Glutamatergic neuron (in vitro differentiated cells): ENCODE data around the gene MMD2. TPM values are rescaled to one million over a fixed set of nuclear protein-coding genes. Genes with fewer than 3 reads are reported as not detected.

ENCODE experiments used
- DNase-seq: peaks from one replicate; pipeline ENCODE4 v3.0.0; 2022
- H3K27ac Mint-ChIP-seq: one replicate; pipeline ENCODE4 v1.8.0; 2020; ENCODE audit warnings: mild to moderate bottlenecking, mixed read lengths, inconsistent platforms; ENCODE audit not compliant: unreplicated experiment
- H3K27me3 Mint-ChIP-seq: one replicate; pipeline ENCODE4 v1.8.0; 2020; ENCODE audit warnings: mild to moderate bottlenecking, moderate library complexity, mixed read lengths, inconsistent platforms; ENCODE audit not compliant: unreplicated experiment
- H3K36me3 Mint-ChIP-seq: one replicate; pipeline ENCODE4 v1.8.0; 2020; ENCODE audit warnings: mild to moderate bottlenecking, mixed read lengths, inconsistent platforms; ENCODE audit not compliant: unreplicated experiment
- H3K4me1 Mint-ChIP-seq: one replicate; pipeline ENCODE4 v1.8.0; 2020; ENCODE audit warnings: mild to moderate bottlenecking, low read depth, mixed read lengths, inconsistent platforms; ENCODE audit not compliant: unreplicated experiment
- H3K4me3 Mint-ChIP-seq: one replicate; pipeline ENCODE4 v1.8.0; 2020; ENCODE audit warnings: mild to moderate bottlenecking, mixed read lengths, inconsistent platforms; ENCODE audit not compliant: unreplicated experiment
- H3K9me3 Mint-ChIP-seq: one replicate; pipeline ENCODE4 v1.8.0; 2020; ENCODE audit warnings: mild to moderate bottlenecking, moderate library complexity, mixed read lengths, inconsistent platforms; ENCODE audit not compliant: unreplicated experiment
- CTCF ChIP-seq: fragments of 200-600 bp; sonication (generic); IDR thresholded peaks from one replicate; pipeline ENCODE4 v1.5.0; 2021; ENCODE audit not compliant: partially characterized antibody, unreplicated experiment
- total RNA-seq: library from RNA; stranded (reverse); fragmentation: NEBNext Ultra II Directional; extraction: Animal tissue kit (Norgen Biotek cat#: 25700); gene quantifications from one replicate; pipeline ENCODE4 v1.2.1, GENCODE V29; 2021; ENCODE audit not compliant: unreplicated experiment

Gene MMD2
- total RNA-seq, 1 donor from 2014 or later, result 0.47 TPM

DNA sequence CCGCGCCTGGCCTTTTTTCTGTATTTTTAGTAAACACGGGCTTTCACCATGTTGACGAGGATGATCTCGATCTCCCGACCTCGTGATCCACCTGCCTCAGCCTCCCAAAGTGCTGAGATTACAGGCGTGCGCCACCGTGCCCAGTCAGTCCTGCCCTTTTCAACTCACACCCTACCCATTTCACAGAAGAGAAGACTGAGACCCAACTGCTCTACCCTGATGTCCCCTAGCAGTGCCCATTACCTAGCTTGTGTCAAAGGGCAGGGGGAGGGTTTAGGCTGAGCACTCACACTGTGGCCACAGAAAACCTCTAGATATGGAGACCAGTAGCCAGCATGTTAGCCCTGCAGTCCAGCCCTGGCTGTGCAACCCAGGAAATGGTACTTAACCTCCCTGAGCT lies 15.7 kb downstream of the MMD2 start:
- DNase-seq, result no peak
- Mint-ChIP-seq H3K27ac (no peak overlapping the region), H3K9me3 (peaks cover 5% of the 10 kb centered on the region)

GRCh38 chr7:4939971-4940728 lies 18.8 kb downstream of the MMD2 start:
- Mint-ChIP-seq H3K9me3 (peaks cover 5% of the 10 kb centered on the region), H3K36me3 (no peaks in the 10 kb centered on the region), H3K4me1 (no peaks in the 10 kb centered on the region), H3K27me3 (peaks cover 1% of the 10 kb centered on the region), H3K4me3 (no peak overlapping the region), H3K27ac (no peak overlapping the region)
- no peak for TF ChIP-seq CTCF
- no peak for DNase-seq

More for the DNA sequence above, 15.7 kb downstream of the MMD2 start:
- Mint-ChIP-seq H3K27me3 (peaks cover 3% of the 10 kb centered on the region), H3K4me1 (no peaks in the 10 kb centered on the region), H3K4me3 (no peak overlapping the region), H3K36me3 (no peaks in the 10 kb centered on the region)
- TF ChIP-seq CTCF, result no peak

GRCh38 chr7:4937411-4937810 lies 21.6 kb downstream of the MMD2 start:
- no peak overlapping the region for H3K27ac Mint-ChIP-seq
- no peak for TF ChIP-seq CTCF
- peaks cover 3% of the 10 kb centered on the region for H3K27me3 Mint-ChIP-seq
- no peaks in the 10 kb centered on the region for H3K4me1 Mint-ChIP-seq
- no peak for DNase-seq
- H3K9me3 Mint-ChIP-seq, result no peaks in the 10 kb centered on the region
- no peak overlapping the region for H3K4me3 Mint-ChIP-seq
- no peaks in the 10 kb centered on the region for H3K36me3 Mint-ChIP-seq

DNA sequence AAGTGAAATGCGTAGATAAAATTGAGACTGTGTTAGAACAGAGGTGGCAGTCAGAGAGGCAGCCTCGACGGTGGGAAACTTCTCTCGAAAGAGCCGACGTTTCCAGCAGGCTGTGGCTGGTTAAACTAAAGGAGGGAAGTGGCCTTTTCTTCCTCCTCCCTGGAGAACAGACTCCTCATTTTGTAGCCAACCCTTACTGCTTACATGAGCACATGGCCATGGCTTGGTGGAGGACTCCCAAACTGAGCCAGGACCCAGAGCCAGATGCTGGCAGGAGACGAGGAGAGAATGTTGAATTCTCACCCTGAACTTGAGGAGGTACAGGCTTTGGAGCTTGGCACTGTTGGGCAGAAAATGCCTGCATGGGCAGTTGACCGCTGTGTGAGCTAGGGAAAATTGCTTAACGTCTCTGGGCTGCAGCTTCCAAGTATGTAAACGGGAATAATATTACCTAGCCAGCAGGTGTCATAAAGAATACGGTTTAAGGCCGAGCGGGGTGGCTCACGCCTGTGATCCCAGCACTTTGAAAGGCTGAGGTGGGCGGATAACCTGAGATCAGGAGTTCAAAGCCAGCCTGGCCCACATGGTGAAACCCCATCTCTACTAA lies 24.5 kb downstream of the MMD2 start:
- DNase-seq, result no peak
- Mint-ChIP-seq H3K27ac (no peak overlapping the region), H3K4me1 (no peaks in the 10 kb centered on the region), H3K36me3 (no peaks in the 10 kb centered on the region), H3K4me3 (no peak overlapping the region), H3K9me3 (no peaks in the 10 kb centered on the region), H3K27me3 (peaks cover 3% of the 10 kb centered on the region)
- no peak for TF ChIP-seq CTCF

DNA sequence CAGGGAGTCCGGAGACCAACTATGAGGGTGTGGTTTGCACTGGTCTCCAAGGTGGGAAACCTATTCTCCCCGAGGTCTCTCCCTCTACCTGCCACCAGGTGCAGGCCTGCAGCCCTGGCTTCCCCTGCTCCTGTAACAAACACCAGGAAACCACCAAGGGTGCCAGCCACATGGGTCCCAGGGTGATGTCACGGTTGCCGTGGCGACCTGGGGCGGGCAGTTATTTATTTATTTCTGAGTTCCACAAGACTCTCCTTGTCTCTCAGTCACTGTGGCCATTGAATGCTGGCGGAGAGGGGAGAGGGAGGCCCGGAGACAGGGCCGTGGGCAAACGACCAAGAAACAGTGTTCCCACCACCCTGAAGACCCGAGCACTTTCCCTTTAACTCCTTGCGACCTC lies 27.0 kb downstream of the MMD2 start:
- Mint-ChIP-seq H3K27ac (no peak overlapping the region), H3K36me3 (no peaks in the 10 kb centered on the region), H3K27me3 (peaks cover 1% of the 10 kb centered on the region), H3K4me1 (no peaks in the 10 kb centered on the region), H3K9me3 (no peaks in the 10 kb centered on the region), H3K4me3 (no peak overlapping the region)
- no peak for TF ChIP-seq CTCF
- peak; percentile 34 for DNase-seq
